ENCODE results near the gene PGAP2.

Gene PGAP2

DNA sequence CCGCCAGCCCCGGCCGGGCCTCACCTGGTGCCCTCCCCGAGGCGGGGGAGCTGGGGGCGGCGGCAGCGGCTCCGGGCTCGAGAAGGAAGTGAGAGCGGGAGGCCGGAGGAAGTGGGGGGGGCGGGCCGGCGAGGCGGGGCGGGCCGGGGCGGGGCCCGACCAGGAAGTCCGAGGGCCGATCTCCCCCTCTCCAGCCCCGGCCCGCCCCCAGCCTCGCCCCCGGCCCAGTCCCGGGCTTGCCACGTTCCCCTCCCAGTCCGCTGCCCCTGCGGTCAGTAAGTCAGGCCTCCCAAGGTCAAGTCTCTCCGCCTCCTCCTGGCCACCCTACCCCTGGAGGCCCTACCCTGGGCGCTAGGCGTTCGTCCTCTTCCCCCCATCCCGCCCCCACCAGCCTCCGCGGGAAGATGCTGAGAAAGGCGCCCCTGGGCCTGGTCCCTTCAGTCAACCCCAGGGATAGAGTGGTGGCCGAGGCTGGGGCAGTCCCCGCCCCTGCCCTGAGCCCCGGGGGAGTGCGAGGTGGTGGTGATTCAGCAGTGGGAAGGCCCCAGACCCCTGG, 32.6 kb downstream of the PGAP2 start, which contains the start of gene RHOG:
RHOG (minus strand) TSS at position 90 of the 556 bp plus-strand sequence. CDS start 12,821 bp downstream, outside the sequence.
- H3K36me3 Mint-ChIP-seq (ENCODE audit: low read depth), result no peaks in the 10 kb centered on the region
- peaks cover 24% of the 10 kb centered on the region for H3K4me1 Mint-ChIP-seq
- peak within 1 kb of the TSS; percentile 87 to 93 (median 89) for H3K4me3 Mint-ChIP-seq
- no peaks in the 10 kb centered on the region for H3K9me3 Mint-ChIP-seq
- TF ChIP-seq, protein P1, sequence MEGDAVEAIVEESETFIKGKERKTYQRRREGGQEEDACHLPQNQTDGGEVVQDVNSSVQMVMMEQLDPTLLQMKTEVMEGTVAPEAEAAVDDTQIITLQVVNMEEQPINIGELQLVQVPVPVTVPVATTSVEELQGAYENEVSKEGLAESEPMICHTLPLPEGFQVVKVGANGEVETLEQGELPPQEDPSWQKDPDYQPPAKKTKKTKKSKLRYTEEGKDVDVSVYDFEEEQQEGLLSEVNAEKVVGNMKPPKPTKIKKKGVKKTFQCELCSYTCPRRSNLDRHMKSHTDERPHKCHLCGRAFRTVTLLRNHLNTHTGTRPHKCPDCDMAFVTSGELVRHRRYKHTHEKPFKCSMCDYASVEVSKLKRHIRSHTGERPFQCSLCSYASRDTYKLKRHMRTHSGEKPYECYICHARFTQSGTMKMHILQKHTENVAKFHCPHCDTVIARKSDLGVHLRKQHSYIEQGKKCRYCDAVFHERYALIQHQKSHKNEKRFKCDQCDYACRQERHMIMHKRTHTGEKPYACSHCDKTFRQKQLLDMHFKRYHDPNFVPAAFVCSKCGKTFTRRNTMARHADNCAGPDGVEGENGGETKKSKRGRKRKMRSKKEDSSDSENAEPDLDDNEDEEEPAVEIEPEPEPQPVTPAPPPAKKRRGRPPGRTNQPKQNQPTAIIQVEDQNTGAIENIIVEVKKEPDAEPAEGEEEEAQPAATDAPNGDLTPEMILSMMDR (IDR thresholded peaks at IDR 0.05; ENCODE audit: unreplicated experiment in 3 of 3), result no peak
- H3K27me3 Mint-ChIP-seq (ENCODE audit: low read depth), result no peaks in the 10 kb centered on the region
- H3K27ac Mint-ChIP-seq, result peak within 1 kb of the TSS; percentile 65 to 95 (median 84)

DNA sequence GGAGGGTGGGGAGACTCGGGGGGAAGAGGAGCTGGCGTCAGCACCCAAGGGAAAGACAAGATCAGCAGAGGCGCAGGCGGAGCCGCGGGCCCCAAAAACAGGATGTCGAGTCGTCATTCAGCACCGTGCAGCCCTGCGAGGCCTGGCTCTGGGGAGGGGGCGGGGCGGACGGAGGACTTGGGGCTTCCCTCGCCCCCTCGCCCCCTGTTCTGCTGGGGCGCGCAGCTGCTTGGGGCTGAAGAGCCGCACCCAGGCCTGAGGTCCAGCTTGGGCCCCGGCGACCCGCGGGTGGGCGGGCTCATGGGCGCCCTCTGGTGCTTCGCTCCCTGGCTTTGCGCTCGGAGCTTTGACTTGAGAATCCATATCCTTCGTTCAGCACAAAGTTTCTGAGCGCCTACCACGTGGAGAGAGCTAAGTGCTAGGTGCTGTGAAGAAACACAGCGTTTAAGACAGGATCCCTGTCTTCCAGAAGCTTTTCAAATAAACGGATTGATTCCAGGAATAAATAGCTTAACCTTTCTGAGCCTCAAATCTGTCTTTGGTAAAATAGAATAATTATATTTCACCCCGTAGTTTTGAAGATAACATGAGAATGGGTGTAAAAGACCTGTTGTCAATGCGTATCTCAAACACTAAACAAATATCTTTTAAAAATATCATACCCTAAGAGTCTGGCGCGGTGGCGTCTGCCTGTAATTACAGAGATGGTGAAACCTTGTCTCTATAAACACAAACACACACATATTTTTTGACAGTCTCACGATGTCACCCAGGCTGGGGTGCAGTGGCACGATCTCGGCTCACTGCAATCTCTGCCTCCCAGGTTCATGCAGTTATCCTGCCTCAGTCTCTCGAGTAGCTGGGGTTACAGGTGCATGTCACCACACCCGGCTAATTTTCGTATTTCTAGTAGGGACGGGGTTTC, 33.3 kb downstream of the PGAP2 start:
- no peaks in the 10 kb centered on the region for H3K9me3 Mint-ChIP-seq
- H3K4me1 Mint-ChIP-seq, result peaks cover 24% of the 10 kb centered on the region
- H3K27ac Mint-ChIP-seq, result peak overlapping the region; percentile 51 to 95 (median 84)
- peak overlapping the region; percentile 86 to 89 (median 87) for H3K4me3 Mint-ChIP-seq
- H3K36me3 Mint-ChIP-seq (ENCODE audit: low read depth), result no peaks in the 10 kb centered on the region
- no peaks in the 10 kb centered on the region for H3K27me3 Mint-ChIP-seq (ENCODE audit: low read depth)
- TF ChIP-seq, protein P1 (IDR thresholded peaks at IDR 0.05; ENCODE audit: unreplicated experiment in 3 of 3), result peak; percentile 77 to 91 (median 80)

DNA sequence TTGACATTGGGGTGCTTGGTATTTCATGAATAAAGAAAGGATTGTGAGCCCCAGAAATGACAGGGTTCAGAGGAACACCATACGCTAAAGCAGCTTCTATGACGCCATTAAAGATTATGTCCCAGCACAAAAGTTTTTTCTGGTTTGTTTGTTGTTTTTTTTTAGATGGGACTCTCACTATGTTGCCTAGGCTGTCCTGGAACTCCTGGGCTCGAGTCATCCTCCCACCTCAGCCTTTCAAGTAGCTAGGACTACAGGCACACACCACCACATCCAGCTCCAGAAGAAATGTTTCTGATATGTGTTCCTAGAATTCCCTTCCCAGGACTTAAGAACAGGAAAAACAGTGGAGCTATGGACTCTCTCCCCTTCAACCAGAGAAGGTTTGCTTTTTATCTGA, 35.0 kb downstream of the PGAP2 start:
- peaks cover 15% of the 10 kb centered on the region for H3K4me1 Mint-ChIP-seq
- TF ChIP-seq, protein P1 (IDR thresholded peaks at IDR 0.05; ENCODE audit: unreplicated experiment in 3 of 3), result no peak
- peak overlapping the region; percentile 60 to 70 (median 61) for H3K4me3 Mint-ChIP-seq
- peak overlapping the region in 1 of 3 experiments; percentile 59 for H3K27ac Mint-ChIP-seq
- no peaks in the 10 kb centered on the region for H3K27me3 Mint-ChIP-seq (ENCODE audit: low read depth)
- no peaks in the 10 kb centered on the region for H3K9me3 Mint-ChIP-seq
- H3K36me3 Mint-ChIP-seq (ENCODE audit: low read depth), result no peaks in the 10 kb centered on the region

DNA sequence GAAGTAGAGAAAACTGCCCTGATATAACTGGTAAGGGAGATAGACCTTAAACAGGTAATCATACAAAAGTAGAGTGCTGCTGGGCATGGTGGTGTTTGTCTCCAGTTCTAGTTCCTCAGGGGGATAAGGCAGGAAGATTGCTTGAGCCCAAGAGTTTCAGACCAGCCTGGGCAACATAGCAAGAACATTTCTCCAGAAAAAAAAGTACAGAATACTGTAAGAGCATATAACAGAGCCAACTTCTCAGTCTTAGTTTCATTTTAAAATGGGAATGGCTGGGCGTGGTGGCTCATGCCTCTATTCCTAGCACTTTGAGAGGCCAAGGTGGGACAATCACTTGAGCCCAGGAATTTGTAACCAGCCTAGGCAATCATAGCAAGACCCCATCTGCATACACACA, 36.9 kb downstream of the PGAP2 start:
- Mint-ChIP-seq H3K27me3 (ENCODE audit: low read depth) (no peaks in the 10 kb centered on the region), H3K4me3 (no peak overlapping the region)
- TF ChIP-seq, protein P1 (IDR thresholded peaks at IDR 0.05; ENCODE audit: unreplicated experiment in 3 of 3), result no peak

DNA sequence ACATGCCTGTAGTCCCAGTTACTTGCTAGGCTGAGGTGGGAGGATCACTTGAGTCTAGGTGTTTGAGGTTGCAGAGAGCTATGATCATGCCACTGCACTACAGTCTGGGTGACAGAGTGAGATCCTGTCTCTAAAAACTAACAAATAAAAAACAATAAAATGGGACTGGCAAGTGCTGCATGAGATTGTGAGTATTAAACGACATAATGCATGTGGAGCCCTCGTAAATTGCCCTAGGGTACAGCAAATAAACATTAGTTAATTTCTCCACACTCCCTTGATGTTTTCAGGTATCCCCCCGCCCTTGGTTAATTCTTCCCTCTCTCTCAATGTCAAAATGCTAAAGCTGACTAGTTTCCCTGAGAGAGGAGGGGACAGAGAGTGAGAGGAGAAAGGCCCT, 37.3 kb downstream of the PGAP2 start:
- TF ChIP-seq, protein P1 (IDR thresholded peaks at IDR 0.05; ENCODE audit: unreplicated experiment in 3 of 3), result no peak
- Mint-ChIP-seq H3K4me1 (no peaks in the 10 kb centered on the region), H3K9me3 (no peaks in the 10 kb centered on the region), H3K27ac (no peak overlapping the region), H3K4me3 (no peak overlapping the region), H3K27me3 (ENCODE audit: low read depth) (no peaks in the 10 kb centered on the region), H3K36me3 (ENCODE audit: low read depth) (no peaks in the 10 kb centered on the region)

More for the DNA sequence above, 36.9 kb downstream of the PGAP2 start:
- Mint-ChIP-seq H3K4me1 (no peaks in the 10 kb centered on the region), H3K27ac (no peak overlapping the region), H3K36me3 (ENCODE audit: low read depth) (no peaks in the 10 kb centered on the region), H3K9me3 (no peaks in the 10 kb centered on the region)

Data from nephron (organoid).